ENCODE data around the gene NHEJ1.

DNA sequence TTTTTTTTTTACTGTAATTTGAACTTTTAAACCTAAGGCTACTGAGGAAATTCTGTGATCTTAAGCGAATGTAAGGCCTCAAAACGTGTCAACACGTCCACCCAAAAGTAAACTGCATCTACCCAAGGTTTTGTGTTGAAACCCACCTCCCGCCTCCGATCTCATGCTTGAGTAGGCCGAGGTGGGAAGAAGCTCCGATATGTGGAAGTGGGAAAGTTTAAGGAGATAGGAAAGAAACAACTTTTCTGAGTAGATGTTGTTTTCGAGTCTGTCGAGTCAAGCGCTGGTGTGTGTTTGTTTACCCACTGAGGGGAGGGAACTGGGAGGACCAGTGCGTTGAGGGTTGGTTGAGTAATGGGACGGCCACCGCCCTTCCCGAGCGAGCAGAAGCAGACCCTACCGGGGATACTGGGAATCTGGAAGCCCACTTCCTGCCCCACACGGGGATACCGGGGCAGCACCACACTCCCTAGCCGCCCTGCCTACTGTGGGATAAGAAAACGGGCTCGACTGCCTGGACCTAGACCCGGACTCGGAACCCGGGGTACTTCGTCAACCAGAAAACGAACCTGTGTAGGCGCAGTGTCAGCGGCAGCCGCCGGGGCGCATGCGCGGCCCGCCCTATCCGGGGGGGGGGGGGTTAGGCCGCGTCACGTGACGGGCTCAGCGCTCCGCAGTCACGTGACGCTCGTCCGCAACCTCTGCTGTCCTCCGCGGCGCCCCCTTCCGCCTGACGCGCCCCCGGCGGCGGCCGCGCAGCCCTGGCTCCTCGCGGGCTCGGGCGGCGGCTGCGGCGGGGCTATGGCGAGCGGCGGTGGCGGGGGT lies 17.1 kb upstream of the NHEJ1 start, which contains the start of gene RETREG2:
- TF ChIP-seq EZH2 (IDR thresholded peaks at IDR 0.05) = no peak
- TF ChIP-seq POLR2AphosphoS5 (IDR thresholded peaks at IDR 0.05; ENCODE audit: borderline replicate concordance, low read depth, low read length) = peak; percentile 96
- peak; percentile 72 for TF ChIP-seq FOXP2 (optimal IDR thresholded peaks at IDR 0.05; ENCODE audit: control extremely low read depth, extremely low read length, insufficient read depth)

Measured in SK-N-MC (cell line).